AG04449 (cell line): ENCODE results near the gene ACTBL2.

Experiments used
- CTCF ChIA-PET: fragments of 350-600 bp; formaldehyde crosslinking; extraction: SDS; loops from one replicate; lab custom pipeline; 2021; ENCODE audit warnings: antibody characterized with exemption; lab: Yijun Ruan, JAX
- POLR2A ChIA-PET: fragments of 400-600, 350-600 bp; formaldehyde crosslinking; extraction: SDS; loops from one replicate; lab custom pipeline; 2020; ENCODE audit warnings: antibody characterized with exemption, inconsistent platforms; lab: Yijun Ruan, JAX
- DNase-seq: peaks from one replicate; pipeline ENCODE4 v3.0.0-alpha.2; 2010; ENCODE audit warnings: low read depth, low spot score
- H3K4me3 ChIP-seq: 2 replicates; pipeline ENCODE4 v1.5.1; 2011; ENCODE audit warnings: low read depth, mild to moderate bottlenecking, control low read depth, low read length
- CTCF ChIP-seq: IDR thresholded peaks from one replicate; pipeline ENCODE4 v1.5.1; 2011; ENCODE audit warnings: mild to moderate bottlenecking, moderate library complexity, low read length, control low read depth, inconsistent platforms; ENCODE audit not compliant: insufficient read depth; ENCODE audit errors: missing control alignments

The ACTBL2 gene

GRCh38 chr5:57455511-57456455 lies 26.8 kb downstream of the ACTBL2 start:
- no peak for DNase-seq
- POLR2A ChIA-PET = no interaction called here
- no peak overlapping the region for H3K4me3 ChIP-seq
- CTCF ChIA-PET = no interaction called here
- TF ChIP-seq CTCF = no peak

DNA sequence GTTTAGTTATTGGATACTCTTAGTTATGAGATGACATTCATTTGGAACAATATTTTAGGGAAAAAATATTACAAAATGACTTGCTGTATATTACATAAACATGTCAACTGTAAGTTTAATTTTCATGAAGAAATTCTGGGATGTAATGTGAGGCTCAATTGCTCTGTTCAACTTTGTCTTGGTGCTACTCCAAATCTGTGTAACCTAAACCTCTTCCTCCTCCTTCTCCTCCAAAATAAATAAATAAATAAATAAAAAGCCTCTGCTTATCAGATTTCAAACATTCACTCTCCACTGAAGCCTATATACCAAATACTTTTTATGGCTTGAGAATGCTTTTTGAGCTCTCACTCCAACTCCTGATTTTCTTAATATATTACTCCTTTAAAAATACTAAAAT lies 27.7 kb downstream of the ACTBL2 start:
- CTCF ChIA-PET = no interaction called here
- POLR2A ChIA-PET = no interaction called here
- TF ChIP-seq CTCF = no peak
- DNase-seq = no peak
- H3K4me3 ChIP-seq = no peak overlapping the region

DNA sequence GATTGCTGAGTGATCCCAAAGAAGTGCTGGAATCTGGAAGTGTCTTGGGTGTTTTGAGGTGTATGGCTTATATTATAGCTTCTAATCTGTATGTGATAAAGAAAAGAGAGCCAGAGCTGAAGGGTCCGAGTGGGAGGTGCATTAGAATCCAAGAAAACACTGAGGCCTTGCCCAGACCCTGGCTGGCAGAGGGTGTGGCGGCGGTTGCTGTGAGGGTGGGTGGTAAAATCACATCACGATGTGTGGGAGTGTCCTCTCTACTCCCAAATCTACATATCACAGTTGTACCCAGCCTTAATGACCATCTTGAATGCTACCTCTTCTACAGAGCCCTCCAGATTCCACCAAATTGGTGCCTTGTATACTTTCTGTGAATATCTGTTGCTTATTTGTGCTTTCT lies 28.9 kb downstream of the ACTBL2 start:
- ChIA-PET POLR2A (no interaction called here), CTCF (interaction anchor here (0.9 kb wide), 2 partner anchors 8 to 156 kb away, joined by 3 read pairs; no protein-coding TSS in a partner anchor)
- H3K4me3 ChIP-seq = no peak overlapping the region
- TF ChIP-seq CTCF = no peak
- no peak for DNase-seq

DNA sequence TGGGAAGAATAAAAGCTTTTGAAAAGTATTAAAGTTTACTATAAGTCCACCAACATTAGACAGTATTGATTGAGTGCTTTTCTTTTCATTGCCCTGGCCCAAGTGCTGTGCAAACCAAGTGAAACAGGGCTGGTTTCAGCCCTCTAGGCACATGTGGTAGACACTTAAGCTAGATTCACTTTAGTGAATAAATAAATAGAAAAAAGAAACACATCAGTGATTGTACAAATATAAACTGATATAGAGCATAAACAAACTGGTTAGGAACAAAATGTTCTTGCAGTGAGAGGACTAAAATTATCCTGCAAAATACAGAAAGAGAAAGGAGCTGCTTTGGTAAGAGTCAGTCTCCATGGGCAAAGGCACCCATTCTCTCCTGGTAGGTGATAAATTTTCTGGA lies 29.7 kb downstream of the ACTBL2 start:
- no peak overlapping the region for H3K4me3 ChIP-seq
- POLR2A ChIA-PET = interaction anchor here (0.7 kb wide), 1 partner anchor 11 kb away, joined by 3 read pairs; no protein-coding TSS in a partner anchor
- no peak for DNase-seq
- CTCF ChIA-PET = interaction anchor here (0.9 kb wide), 2 partner anchors 9 to 155 kb away, joined by 3 read pairs; no protein-coding TSS in a partner anchor
- TF ChIP-seq CTCF = no peak

DNA sequence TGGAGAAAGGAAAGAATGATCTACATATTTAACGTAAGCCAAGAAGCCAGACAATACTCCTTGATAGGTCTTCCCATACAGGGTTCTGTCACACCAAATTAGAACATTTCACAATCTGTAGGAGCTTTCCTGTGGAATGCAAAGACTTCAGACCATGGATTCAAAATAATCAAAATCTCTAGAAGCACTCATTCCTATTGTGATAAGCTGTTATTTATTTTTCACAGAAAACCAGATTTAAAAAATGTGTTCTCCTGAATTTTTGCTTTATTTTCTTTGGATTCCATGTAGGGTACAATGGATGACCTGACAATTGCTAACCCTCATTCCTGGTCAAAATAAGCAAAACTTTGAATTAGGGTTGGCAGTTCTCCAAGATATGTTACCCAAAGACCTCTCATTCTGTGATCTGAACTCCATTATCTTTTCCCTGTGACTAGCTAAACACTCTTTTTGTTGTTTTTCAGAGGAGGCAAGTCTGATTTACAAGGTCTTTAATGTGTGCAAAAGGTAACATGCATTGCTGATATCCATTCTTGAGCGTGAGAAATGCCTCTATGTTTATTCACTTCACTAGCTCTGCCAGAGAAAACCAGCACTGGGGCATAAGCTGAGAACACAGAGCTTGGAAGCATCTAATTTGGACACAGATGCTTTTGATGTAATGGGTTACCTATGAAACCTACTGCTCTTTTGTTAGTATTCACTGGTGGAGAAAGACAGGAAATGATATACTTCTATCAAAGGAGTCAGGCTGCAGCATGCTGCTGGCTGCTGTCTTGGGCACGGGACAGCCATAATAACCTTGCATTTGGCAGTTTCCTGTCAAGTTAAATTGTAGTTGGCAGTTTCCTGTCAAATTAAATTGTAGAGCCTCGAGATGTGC lies 31.4 kb downstream of the ACTBL2 start:
- ChIA-PET CTCF (interaction anchor here (1.0 to 2.4 kb wide), 5 partner anchors 9 to 47 kb away, joined by 3 to 5 read pairs (median 3); no protein-coding TSS in a partner anchor), POLR2A (interaction anchor here (2.2 kb wide), 1 partner anchor 9 kb away, joined by 17 read pairs; no protein-coding TSS in a partner anchor)
- DNase-seq = no peak
- TF ChIP-seq CTCF = no peak
- no peak overlapping the region for H3K4me3 ChIP-seq

- POLR2A ChIA-PET = no interaction called here
- no peak overlapping the region for H3K4me3 ChIP-seq
- TF ChIP-seq CTCF = no peak
- CTCF ChIA-PET = interaction anchor here (1.2 to 1.4 kb wide), 2 partner anchors 19 to 151 kb away, joined by 3 to 5 read pairs; no protein-coding TSS in a partner anchor
- DNase-seq = no peak
Observed at GRCh38 chr5:57448751-57449150, 33.9 kb downstream of the ACTBL2 start.
